VCaP (cell line): ENCODE data around the gene ACOT13.
"Not testable (repeated sequence)": the region's sequence is repeated elsewhere in the genome, so short reads cannot be mapped to it uniquely, and the experiment has no call there.

Experiments used
- H3K27ac ChIP-seq: fragments of 450-650 bp; 2 replicates; pipeline ENCODE4 v1.5.1; 2017
- TF ChIP-seq, protein P1 (sequence below): fragments of 450-650 bp; conservative IDR thresholded peaks from 2 replicates; pipeline ENCODE4 v1.5.1; 2017; ENCODE audit warnings: mild to moderate bottlenecking, moderate library complexity

The ACOT13 gene

DNA sequence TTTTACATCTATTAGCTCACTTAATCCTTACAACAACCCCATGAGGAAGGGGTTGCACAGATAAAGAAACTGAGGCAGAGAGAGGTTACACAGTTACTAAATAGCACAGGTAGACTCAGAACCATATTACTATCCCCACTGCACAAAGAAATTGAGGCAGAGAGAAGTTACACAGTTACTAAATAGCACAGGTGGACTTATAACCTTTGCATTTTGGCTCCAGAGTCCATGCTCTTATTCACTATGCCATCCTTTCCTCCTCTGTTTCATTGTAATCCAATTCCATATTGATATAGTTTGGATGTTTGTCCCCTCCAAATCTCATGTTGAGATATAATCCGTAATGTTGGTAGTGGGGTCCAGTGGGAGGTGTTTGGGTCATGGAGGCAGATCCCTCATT is 3.7 kb upstream of the ACOT13 start:
- TF ChIP-seq, protein P1, sequence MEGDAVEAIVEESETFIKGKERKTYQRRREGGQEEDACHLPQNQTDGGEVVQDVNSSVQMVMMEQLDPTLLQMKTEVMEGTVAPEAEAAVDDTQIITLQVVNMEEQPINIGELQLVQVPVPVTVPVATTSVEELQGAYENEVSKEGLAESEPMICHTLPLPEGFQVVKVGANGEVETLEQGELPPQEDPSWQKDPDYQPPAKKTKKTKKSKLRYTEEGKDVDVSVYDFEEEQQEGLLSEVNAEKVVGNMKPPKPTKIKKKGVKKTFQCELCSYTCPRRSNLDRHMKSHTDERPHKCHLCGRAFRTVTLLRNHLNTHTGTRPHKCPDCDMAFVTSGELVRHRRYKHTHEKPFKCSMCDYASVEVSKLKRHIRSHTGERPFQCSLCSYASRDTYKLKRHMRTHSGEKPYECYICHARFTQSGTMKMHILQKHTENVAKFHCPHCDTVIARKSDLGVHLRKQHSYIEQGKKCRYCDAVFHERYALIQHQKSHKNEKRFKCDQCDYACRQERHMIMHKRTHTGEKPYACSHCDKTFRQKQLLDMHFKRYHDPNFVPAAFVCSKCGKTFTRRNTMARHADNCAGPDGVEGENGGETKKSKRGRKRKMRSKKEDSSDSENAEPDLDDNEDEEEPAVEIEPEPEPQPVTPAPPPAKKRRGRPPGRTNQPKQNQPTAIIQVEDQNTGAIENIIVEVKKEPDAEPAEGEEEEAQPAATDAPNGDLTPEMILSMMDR, result no peak
- H3K27ac ChIP-seq, result peak overlapping the region; percentile 98

DNA sequence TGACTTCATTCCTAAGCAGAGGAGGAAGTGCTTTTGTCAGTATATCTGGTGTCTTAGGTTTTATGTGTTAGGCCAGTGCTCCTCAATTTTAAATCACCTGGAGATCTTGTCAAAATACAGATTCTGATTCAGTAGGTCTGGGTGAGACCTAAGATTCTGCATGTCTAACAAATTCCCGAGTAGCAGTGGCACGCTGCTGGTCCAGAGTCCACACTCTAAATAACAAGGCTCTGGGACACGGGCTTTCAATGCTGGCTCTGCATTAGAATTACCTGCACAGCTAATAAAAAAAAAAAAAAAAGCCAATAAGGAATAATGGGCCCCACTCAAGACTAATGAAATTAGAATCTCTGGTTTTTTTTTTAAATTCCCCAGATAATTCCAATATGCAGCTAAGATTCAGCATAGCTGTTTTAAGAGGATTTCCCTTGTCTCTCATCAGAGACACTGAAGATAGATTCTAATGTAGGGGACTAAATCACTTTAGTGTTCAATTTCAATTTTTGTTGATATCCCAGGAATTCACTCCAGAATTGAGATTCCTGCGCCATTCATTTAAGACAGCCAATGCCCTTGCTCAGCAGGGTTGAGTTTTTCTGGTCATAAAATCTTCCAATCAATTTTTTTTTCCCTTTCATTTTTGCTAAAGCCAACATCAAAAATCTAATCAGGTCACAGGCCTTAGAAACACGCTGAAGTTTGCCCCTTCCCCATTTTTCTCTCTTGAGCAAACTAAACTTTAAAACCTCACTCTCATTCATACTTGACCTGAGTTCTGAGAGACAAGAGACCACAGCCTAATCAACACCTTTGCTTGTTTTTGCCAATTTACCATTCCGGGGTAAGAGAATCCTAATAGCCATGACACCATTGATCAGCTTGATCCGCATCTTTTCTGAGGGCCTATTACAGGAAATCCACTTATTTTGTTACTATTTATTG is 2.6 kb upstream of the ACOT13 start:
- TF ChIP-seq, protein P1, result no peak
- H3K27ac ChIP-seq, result peak overlapping the region; percentile 98

DNA sequence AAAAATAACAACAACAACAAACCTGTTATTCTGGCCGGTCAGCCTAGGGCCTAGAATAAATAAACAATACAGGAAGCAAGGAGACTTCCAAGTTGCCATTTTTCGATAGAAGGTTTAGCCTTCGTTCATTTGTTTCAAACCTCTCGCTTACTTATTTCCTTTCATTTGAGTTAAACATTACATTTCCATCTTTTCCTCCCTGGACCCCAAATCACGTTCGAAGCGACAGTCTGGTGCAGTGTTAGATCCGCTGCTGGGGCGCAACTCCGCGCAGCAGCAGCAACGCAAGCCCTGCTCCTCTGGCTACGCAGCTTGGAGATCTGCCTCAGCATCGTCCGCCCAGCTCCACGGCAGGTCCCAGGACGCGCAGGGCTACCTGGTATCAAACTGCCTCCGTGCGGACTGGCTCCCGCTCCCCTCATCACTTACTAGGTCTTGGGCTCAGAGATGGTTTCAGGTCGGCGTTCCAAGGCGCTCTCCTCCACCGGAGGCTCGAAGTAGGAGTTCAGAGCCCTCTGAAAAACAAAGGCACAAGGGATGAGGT is 708 bp upstream of the ACOT13 start:
- peak overlapping the region; percentile 98 for H3K27ac ChIP-seq
- TF ChIP-seq, protein P1, result no peak

DNA sequence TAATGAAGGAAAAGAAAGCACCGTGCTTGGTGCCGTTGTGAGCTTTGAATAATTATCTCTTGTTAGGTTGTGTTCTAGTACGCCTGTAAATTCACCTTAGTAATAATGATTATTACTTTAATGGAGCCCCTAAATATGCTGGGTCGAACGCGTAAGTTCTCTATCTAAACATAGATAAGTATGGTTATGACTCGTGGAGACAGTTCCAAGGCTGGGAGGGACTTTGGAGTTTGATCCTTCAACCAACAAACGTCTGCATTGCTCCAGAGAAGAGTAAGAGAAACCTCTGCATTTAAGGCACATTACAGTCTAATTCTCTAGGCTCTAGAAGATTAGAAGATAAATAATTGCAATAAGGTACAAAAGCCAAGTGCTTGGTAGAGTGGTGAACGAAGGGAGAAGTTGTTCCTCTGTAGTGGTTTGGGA is 514 bp downstream of the ACOT13 start:
- TF ChIP-seq, protein P1, result no peak
- peak overlapping the region; percentile 98 for H3K27ac ChIP-seq

DNA sequence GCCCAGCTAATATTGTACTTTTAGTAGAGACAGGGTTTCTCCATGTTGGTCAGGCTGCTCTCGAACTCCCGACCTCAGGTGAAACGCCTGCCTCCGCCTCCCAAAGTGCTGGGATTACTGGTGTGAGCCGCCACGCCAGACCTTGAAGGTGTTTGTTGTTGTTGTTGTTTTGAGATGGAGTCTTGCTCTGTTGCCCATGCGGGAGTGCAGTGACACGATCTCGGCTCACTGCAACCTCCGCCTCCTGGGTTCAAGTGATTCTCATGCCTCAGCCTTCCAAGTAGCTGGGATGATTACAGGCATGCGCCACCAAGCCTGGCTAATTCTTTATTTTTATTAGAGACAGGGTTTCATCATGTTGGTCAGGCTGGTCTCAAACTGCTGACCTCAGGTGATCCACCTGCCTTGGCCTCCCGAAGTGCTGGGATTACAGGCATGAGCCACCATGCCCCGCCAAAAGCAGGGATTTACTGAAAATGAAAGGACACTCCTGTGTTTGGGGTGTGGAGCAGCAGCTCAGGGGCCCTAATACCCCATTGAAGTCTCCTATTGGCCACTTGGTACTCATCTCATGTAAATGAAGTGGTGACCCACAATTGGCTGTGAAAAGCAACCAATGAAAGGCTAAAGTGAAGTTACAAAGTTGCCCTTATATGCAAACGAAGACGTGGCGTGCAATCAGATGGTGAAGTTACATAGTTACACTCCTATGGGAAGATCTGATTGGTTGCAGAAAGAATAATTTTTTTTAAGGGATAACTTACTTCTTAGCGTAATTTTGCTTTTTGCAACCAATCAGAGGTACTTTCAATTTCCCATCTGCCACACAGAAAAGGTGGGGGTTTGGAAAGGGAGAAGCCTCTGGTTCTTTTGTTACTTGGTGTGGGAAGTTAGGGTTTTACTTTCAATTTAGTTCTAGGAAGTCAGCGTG is 1.5 kb downstream of the ACOT13 start:
- peak overlapping the region; percentile 98; the same call in 1 of the 2 replicates for H3K27ac ChIP-seq

DNA sequence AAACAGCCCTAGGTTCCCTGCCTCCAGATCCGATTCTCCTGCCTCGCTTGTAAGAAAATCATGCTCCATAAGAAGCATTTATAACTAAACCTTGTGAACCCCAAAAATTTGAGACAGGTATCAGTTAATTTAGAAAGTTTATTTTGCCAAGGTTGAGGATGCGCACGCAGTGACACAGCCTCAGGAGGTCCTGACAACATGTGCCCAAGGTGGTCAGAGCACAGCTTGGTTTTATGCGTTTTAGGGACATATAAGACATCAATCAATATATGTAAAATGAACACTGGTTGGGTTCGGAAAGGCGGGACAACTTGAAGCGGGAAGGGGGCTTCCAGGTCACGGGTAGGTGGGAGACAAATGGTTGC is 2.1 kb downstream of the ACOT13 start:
- TF ChIP-seq, protein P1, result no peak
- no peak overlapping the region for H3K27ac ChIP-seq

DNA sequence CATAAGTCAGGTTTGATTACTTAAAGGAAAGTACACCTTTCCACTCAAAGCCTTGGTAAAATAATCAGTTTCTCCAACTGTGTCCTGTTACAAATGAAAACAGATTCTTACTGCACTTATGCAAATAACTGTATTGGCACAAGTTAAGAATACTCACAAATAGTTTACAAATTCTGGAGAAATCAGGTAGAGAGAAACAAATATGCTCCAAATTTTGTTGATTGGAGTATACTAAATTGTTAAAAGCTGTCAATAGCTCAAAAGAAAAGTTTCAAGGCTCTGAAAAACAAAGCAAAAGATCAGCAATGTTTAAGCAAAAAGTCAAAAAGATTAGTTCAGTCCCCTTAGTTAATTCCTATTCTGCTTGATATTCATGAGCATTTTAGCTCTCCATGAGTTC is 3.6 kb downstream of the ACOT13 start:
- not testable (repeated sequence) for H3K27ac ChIP-seq

DNA sequence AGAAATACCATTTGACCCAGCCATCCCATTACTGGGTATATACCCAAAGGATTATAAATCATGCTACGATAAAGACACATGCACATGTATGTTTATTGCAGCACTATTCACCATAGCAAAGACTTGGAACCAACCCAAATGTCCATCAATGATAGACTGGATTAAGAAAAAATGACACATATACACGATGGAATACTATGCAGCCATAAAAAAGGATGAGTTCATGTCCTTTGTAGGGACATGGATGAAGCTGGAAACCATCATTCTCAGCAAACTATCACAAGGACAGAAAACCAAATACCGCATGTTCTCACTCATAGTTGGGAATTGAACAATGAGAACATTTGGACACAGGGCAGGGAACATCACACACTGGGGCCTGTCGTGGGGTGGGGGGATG is 4.2 kb downstream of the ACOT13 start:
- H3K27ac ChIP-seq, result not testable (repeated sequence)
